ENCODE results near the gene ALKBH5.

ALKBH5 gene

DNA sequence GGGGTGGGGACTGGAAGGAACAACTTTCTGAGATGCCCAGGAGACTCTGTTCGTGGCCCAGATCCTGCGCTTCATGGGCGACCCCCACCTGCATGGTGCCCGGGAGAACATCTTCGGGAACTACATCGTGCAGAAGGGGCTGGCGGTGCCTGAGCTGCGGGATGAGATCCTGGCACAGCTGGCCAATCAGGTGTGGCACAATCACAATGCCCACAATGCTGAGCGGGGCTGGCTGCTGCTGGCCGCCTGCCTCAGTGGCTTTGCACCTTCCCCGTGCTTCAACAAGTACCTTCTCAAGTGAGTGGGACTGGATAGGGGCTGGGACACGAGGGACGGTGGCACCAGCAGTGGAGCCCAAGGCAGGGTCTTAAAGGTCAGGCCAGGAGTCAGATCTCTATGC, 37.8 kb upstream of the ALKBH5 start:
- H3K4me3 ChIP-seq (ENCODE audit: control insufficient read depth, low read depth, low read length): no peak overlapping the region
- TF ChIP-seq, protein P1, sequence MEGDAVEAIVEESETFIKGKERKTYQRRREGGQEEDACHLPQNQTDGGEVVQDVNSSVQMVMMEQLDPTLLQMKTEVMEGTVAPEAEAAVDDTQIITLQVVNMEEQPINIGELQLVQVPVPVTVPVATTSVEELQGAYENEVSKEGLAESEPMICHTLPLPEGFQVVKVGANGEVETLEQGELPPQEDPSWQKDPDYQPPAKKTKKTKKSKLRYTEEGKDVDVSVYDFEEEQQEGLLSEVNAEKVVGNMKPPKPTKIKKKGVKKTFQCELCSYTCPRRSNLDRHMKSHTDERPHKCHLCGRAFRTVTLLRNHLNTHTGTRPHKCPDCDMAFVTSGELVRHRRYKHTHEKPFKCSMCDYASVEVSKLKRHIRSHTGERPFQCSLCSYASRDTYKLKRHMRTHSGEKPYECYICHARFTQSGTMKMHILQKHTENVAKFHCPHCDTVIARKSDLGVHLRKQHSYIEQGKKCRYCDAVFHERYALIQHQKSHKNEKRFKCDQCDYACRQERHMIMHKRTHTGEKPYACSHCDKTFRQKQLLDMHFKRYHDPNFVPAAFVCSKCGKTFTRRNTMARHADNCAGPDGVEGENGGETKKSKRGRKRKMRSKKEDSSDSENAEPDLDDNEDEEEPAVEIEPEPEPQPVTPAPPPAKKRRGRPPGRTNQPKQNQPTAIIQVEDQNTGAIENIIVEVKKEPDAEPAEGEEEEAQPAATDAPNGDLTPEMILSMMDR (IDR thresholded peaks at IDR 0.05; ENCODE audit: control insufficient read depth, insufficient read depth, low read depth, low read length, missing control alignments): no peak
- no peak for DNase-seq (ENCODE audit: low read depth)

DNA sequence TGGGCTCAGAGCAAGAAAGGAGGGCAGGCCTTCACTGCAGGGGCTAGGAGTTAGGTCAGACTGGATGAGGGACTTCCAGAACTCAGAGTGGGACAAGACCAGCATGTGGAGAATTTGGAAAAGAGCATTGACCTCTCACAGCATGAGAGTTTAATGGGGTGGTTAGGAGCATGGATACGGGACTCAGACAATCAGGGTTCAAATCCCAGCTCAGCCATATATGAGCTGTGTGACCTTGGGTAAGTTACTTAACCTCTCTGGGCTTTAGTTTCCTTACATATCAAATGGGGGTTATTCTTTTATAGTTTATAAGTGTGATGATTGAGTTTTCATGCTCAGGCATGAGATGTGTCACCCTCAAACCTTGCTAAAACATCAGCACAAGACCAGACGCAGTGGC, 37.4 kb upstream of the ALKBH5 start:
- H3K4me3 ChIP-seq (ENCODE audit: control insufficient read depth, low read depth, low read length): no peak overlapping the region
- DNase-seq (ENCODE audit: low read depth): no peak
- TF ChIP-seq, protein P1 (IDR thresholded peaks at IDR 0.05; ENCODE audit: control insufficient read depth, insufficient read depth, low read depth, low read length, missing control alignments): no peak

- TF ChIP-seq, protein P1 (IDR thresholded peaks at IDR 0.05; ENCODE audit: control insufficient read depth, insufficient read depth, low read depth, low read length, missing control alignments): no peak
- H3K4me3 ChIP-seq (ENCODE audit: control insufficient read depth, low read depth, low read length): no peak overlapping the region
- DNase-seq (ENCODE audit: low read depth): no peak
Observed at GRCh38 chr17:18146980-18147379, 36.6 kb upstream of the ALKBH5 start.

- no peak for DNase-seq (ENCODE audit: low read depth)
- H3K4me3 ChIP-seq (ENCODE audit: control insufficient read depth, low read depth, low read length): no peak overlapping the region
- TF ChIP-seq, protein P1 (IDR thresholded peaks at IDR 0.05; ENCODE audit: control insufficient read depth, insufficient read depth, low read depth, low read length, missing control alignments): no peak
Observed at GRCh38 chr17:18148586-18148985, 35.0 kb upstream of the ALKBH5 start.

GRCh38 chr17:18151290-18151689, 32.3 kb upstream of the ALKBH5 start:
- no peak overlapping the region for H3K4me3 ChIP-seq (ENCODE audit: control insufficient read depth, low read depth, low read length)
- TF ChIP-seq, protein P1 (IDR thresholded peaks at IDR 0.05; ENCODE audit: control insufficient read depth, insufficient read depth, low read depth, low read length, missing control alignments): no peak
- no peak for DNase-seq (ENCODE audit: low read depth)

GRCh38 chr17:18155179-18155578, 28.4 kb upstream of the ALKBH5 start:
- DNase-seq (ENCODE audit: low read depth): no peak
- TF ChIP-seq, protein P1 (IDR thresholded peaks at IDR 0.05; ENCODE audit: control insufficient read depth, insufficient read depth, low read depth, low read length, missing control alignments): no peak
- H3K4me3 ChIP-seq (ENCODE audit: control insufficient read depth, low read depth, low read length): no peak overlapping the region
